Measurements from ENCODE around the gene MMP25.

Gene MMP25

DNA sequence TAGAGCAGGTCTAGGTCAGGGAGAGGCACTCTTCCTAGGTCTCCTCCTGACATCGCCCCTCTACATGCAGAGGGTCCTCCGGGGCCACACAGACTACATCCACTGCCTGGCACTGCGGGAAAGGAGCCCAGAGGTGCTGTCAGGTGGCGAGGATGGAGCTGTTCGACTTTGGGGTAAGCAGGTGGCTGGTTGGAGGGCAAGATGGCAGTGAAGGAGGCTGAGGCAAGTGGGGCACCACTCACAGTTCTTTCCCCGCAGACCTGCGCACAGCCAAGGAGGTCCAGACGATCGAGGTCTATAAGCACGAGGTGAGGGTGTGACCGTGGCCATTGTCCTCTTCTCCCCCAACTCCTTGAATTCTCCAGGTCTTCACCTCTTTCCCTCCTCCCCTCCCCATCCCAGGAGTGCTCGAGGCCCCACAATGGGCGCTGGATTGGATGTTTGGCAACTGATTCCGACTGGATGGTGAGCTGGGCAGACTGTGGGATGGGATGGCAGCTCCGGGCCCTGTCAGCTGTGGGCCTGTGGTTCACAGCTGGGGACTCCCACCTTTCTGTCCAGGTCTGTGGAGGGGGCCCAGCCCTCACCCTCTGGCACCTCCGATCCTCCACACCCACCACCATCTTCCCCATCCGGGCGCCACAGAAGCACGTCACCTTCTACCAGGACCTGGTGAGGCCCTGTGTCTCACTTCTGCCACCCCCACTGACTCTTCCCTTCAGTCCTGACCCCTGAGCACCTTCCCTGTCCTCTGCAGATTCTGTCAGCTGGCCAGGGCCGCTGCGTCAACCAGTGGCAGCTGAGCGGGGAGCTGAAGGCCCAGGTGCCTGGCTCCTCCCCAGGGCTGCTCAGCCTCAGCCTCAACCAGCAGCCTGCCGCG is 19.5 kb upstream of the MMP25 start:
- Histone ChIP-seq H3K4me2 (ENCODE audit: low read length) (no peak overlapping the region), H2AFZ (ENCODE audit: low read depth, low read length) (no peak overlapping the region), H3K9ac (ENCODE audit: low read length) (no peak overlapping the region), H3K27me3 (ENCODE audit: low read depth, low read length) (no peaks in the 10 kb centered on the region), H3K4me1 (ENCODE audit: low read length) (peaks cover 17% of the 10 kb centered on the region; the same call in 1 of the 2 replicates), H3K4me3 (ENCODE audit: low read length) (no peak overlapping the region), H3K27ac (ENCODE audit: low read length) (no peak overlapping the region), H3K36me3 (replicated peaks; ENCODE audit: low read depth, low read length) (peaks cover 9% of the 10 kb centered on the region), H4K20me1 (ENCODE audit: insufficient read depth, low read length) (no peaks in the 10 kb centered on the region), H3K79me2 (ENCODE audit: low read length) (no peaks in the 10 kb centered on the region), H3K9me3 (ENCODE audit: insufficient read depth, low read length) (no peaks in the 10 kb centered on the region)
- TF ChIP-seq, protein P1, sequence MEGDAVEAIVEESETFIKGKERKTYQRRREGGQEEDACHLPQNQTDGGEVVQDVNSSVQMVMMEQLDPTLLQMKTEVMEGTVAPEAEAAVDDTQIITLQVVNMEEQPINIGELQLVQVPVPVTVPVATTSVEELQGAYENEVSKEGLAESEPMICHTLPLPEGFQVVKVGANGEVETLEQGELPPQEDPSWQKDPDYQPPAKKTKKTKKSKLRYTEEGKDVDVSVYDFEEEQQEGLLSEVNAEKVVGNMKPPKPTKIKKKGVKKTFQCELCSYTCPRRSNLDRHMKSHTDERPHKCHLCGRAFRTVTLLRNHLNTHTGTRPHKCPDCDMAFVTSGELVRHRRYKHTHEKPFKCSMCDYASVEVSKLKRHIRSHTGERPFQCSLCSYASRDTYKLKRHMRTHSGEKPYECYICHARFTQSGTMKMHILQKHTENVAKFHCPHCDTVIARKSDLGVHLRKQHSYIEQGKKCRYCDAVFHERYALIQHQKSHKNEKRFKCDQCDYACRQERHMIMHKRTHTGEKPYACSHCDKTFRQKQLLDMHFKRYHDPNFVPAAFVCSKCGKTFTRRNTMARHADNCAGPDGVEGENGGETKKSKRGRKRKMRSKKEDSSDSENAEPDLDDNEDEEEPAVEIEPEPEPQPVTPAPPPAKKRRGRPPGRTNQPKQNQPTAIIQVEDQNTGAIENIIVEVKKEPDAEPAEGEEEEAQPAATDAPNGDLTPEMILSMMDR (IDR thresholded peaks at IDR 0.05; ENCODE audit: low read depth, low read length): no peak
- no peak for TF ChIP-seq EZH2phosphoT487 (IDR thresholded peaks at IDR 0.05; ENCODE audit: low read depth)

DNA sequence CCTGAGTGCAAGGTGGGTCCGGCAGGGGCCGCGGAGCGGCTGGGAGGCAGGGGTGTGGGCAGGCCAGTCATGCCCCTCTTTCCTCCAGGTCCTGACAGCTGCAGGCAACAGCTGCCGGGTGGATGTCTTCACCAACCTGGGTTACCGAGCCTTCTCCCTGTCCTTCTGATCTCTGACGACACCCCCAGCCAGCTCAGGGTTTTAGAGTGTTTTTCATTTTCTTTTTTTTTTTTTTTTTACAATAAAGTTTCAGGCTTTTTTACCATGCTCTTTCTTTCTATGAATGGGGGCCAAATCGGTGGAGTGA is 18.9 kb upstream of the MMP25 start:
- no peaks in the 10 kb centered on the region for H3K9me3 ChIP-seq (ENCODE audit: insufficient read depth, low read length)
- no peaks in the 10 kb centered on the region for H3K27me3 ChIP-seq (ENCODE audit: low read depth, low read length)
- H3K4me2 ChIP-seq (ENCODE audit: low read length): no peak overlapping the region
- H3K9ac ChIP-seq (ENCODE audit: low read length): no peak overlapping the region
- H3K79me2 ChIP-seq (ENCODE audit: low read length): no peaks in the 10 kb centered on the region
- H4K20me1 ChIP-seq (ENCODE audit: insufficient read depth, low read length): no peaks in the 10 kb centered on the region
- no peak overlapping the region for H3K27ac ChIP-seq (ENCODE audit: low read length)
- H3K4me1 ChIP-seq (ENCODE audit: low read length): peaks cover 17% of the 10 kb centered on the region
- no peak overlapping the region for H2AFZ ChIP-seq (ENCODE audit: low read depth, low read length)
- TF ChIP-seq, protein P1 (IDR thresholded peaks at IDR 0.05; ENCODE audit: low read depth, low read length): no peak
- no peak for TF ChIP-seq EZH2phosphoT487 (IDR thresholded peaks at IDR 0.05; ENCODE audit: low read depth)
- H3K36me3 ChIP-seq (replicated peaks; ENCODE audit: low read depth, low read length): peaks cover 9% of the 10 kb centered on the region
- no peak overlapping the region for H3K4me3 ChIP-seq (ENCODE audit: low read length)

DNA sequence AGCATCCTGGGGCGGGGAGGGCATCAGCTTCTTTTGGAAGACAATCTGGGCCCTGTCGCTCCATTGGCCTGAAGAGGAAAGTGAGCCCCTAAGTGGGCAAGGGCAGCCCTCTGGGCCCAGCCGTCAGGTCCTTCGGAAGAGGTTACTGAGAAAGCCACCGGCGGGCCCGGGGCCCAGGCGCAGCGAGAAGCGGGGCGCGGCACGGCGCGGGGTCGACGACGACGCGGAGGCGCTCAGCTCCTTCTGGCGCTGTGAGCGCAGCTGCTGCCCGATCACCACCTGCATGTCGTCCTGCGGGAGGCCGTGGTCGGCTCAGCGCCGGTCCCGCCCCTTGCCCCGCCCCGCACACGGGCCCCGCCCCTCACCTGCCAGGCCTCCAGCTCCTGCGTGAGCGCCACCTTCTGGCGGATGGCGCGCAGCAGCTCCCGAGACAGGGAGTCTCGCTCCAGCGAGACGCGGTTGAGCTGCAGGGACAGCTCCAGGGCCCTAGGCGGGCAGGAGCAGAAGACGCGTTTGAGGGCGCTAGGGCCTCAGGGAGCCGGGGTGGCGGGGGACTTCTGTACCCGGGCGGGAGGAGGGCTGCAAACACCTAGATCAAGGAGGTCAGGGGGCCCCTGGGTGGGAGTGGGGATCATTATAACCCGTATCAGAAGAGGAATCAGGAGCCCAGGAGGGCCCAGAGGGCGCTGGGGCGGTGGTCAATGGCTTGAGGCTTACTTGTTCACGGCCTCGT is 18.2 kb upstream of the MMP25 start:
- Histone ChIP-seq H3K79me2 (ENCODE audit: low read length) (no peaks in the 10 kb centered on the region), H3K4me2 (ENCODE audit: low read length) (peak overlapping the region; percentile 49), H3K4me3 (ENCODE audit: low read length) (0 out of 2 replicates have a peak overlapping the region, but pooled peaks have one; percentile 22), H3K4me1 (ENCODE audit: low read length) (peaks cover 19% of the 10 kb centered on the region), H3K27ac (ENCODE audit: low read length) (no peak overlapping the region), H4K20me1 (ENCODE audit: insufficient read depth, low read length) (no peaks in the 10 kb centered on the region), H3K9ac (ENCODE audit: low read length) (no peak overlapping the region), H3K36me3 (replicated peaks; ENCODE audit: low read depth, low read length) (peaks cover 9% of the 10 kb centered on the region), H3K27me3 (ENCODE audit: low read depth, low read length) (no peaks in the 10 kb centered on the region), H2AFZ (ENCODE audit: low read depth, low read length) (no peak overlapping the region), H3K9me3 (ENCODE audit: insufficient read depth, low read length) (no peaks in the 10 kb centered on the region)
- TF ChIP-seq, protein P1 (IDR thresholded peaks at IDR 0.05; ENCODE audit: low read depth, low read length): peak; percentile 60
- no peak for TF ChIP-seq EZH2phosphoT487 (IDR thresholded peaks at IDR 0.05; ENCODE audit: low read depth)

DNA sequence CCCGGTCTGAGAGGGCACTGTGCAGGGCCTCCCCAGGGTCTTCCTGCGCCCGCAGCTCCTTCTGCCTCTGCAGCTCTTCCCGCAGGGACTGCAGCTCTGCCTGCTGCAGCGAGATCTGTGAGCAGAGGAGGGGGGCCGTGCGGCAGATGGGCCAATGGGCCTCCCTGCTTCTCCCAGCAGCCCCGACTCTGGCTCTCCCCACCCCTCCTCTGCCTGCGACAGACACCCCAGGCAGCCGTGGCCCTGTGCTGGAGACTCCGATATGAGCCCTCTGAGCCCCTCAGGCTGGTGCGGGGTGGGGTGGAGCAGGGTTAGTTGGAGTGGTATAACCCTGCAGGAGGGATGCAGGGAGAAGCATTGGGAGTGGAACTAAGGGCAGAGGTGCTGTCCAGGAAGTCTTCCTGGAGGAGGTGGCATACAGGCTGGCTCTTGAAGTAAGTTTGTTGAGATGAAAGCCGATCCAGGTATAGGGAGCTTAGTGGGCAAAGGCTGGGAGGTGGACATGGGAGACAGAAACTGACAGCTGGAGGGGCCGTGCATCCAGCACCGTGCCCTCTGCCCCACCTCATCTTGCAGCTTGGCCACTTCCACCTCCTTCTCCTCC is 17.5 kb upstream of the MMP25 start:
- Histone ChIP-seq H3K9me3 (ENCODE audit: insufficient read depth, low read length) (no peaks in the 10 kb centered on the region), H4K20me1 (ENCODE audit: insufficient read depth, low read length) (no peaks in the 10 kb centered on the region), H3K79me2 (ENCODE audit: low read length) (no peaks in the 10 kb centered on the region), H3K9ac (ENCODE audit: low read length) (no peak overlapping the region), H3K4me1 (ENCODE audit: low read length) (peaks cover 21% of the 10 kb centered on the region), H3K27ac (ENCODE audit: low read length) (no peak overlapping the region), H2AFZ (ENCODE audit: low read depth, low read length) (no peak overlapping the region), H3K4me3 (ENCODE audit: low read length) (no peak overlapping the region), H3K4me2 (ENCODE audit: low read length) (no peak overlapping the region), H3K27me3 (ENCODE audit: low read depth, low read length) (peaks cover 3% of the 10 kb centered on the region; the same call in 1 of the 2 replicates), H3K36me3 (replicated peaks; ENCODE audit: low read depth, low read length) (peaks cover 9% of the 10 kb centered on the region)
- TF ChIP-seq, protein P1 (IDR thresholded peaks at IDR 0.05; ENCODE audit: low read depth, low read length): no peak
- no peak for TF ChIP-seq EZH2phosphoT487 (IDR thresholded peaks at IDR 0.05; ENCODE audit: low read depth)

Data from OCI-LY3 (cell line).